WI38 (cell line): ENCODE measurements around the gene TADA2A.

Experiments used
- H3K4me3 ChIP-seq: 2 replicates; pipeline ENCODE4 v1.5.1; 2011; ENCODE audit warnings: low read depth, mild to moderate bottlenecking, control low read depth, low read length
- TF ChIP-seq, protein P1 (sequence below): IDR thresholded peaks from 2 replicates; pipeline ENCODE4 v1.5.1; 2012; ENCODE audit warnings: low read depth, mild to moderate bottlenecking, control low read depth, low read length

TADA2A gene

GRCh38 chr17:37519251-37519985 is 112.7 kb downstream of the TADA2A start:
- no peak overlapping the region for H3K4me3 ChIP-seq
- TF ChIP-seq, protein P1, sequence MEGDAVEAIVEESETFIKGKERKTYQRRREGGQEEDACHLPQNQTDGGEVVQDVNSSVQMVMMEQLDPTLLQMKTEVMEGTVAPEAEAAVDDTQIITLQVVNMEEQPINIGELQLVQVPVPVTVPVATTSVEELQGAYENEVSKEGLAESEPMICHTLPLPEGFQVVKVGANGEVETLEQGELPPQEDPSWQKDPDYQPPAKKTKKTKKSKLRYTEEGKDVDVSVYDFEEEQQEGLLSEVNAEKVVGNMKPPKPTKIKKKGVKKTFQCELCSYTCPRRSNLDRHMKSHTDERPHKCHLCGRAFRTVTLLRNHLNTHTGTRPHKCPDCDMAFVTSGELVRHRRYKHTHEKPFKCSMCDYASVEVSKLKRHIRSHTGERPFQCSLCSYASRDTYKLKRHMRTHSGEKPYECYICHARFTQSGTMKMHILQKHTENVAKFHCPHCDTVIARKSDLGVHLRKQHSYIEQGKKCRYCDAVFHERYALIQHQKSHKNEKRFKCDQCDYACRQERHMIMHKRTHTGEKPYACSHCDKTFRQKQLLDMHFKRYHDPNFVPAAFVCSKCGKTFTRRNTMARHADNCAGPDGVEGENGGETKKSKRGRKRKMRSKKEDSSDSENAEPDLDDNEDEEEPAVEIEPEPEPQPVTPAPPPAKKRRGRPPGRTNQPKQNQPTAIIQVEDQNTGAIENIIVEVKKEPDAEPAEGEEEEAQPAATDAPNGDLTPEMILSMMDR, result no peak

GRCh38 chr17:37520174-37520573 is 113.5 kb downstream of the TADA2A start:
- TF ChIP-seq, protein P1, result no peak
- H3K4me3 ChIP-seq, result no peak overlapping the region

GRCh38 chr17:37521821-37522220 is 115.1 kb downstream of the TADA2A start:
- no peak overlapping the region for H3K4me3 ChIP-seq
- TF ChIP-seq, protein P1, result no peak

GRCh38 chr17:37523715-37524219 is 117.1 kb downstream of the TADA2A start:
- no peak overlapping the region for H3K4me3 ChIP-seq
- TF ChIP-seq, protein P1, result no peak

DNA sequence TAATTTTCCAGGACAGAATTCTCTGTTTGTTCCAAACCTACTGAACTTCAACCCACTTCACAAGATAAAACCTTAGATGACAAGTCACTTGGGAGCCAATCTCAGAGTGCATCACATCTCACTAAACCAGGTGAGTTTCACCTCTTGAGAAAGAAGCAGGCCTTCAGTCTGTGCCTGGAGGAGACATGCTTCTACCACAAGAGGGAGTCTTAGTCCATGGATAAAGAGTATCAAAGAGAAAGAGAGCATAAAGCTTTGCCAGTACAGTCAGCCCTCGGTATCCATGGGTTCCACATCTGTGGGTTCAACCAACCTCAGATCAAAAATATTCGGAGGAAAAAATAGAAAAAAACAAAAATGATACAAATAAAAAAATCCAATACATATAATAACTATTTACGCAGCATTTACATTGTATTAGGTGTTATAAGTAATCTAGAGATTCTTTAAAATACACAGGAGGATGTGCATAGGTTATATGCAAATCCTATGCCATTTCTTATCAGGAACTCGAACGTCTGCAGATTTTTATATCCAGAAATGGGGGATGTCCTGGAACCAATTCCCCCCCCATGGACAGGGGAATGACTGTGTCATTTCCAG is 120.7 kb downstream of the TADA2A start:
- TF ChIP-seq, protein P1, result peak; percentile 76
- no peak overlapping the region for H3K4me3 ChIP-seq
